HCT116 (cell line): ENCODE measurements around the gene PAH. TPM values are rescaled to one million over a fixed set of nuclear protein-coding genes. Genes with fewer than 3 reads are reported as not detected.

ENCODE experiments used
- ATAC-seq: fragments of 200-7000 bp; cut with Tn5 transposase; 2 replicates; pipeline ENCODE4 v1.9.1; 2020; ENCODE audit warnings: mild to moderate bottlenecking, moderate library complexity
- BruUV-seq: library from RNA; stranded (reverse); fragments of 400-500 nt; replicated peaks from 2 replicates; lab custom pipeline; 2021; lab: Mats Ljungman, UMichigan
- CTCF ChIA-PET: fragments of 300-600 bp; sonication (Branson Sonifier 250); formaldehyde crosslinking; loops from one replicate; lab custom pipeline; 2021; ENCODE audit warnings: antibody characterized with exemption; lab: Charles Lee
- POLR2A ChIA-PET: fragments of 300-600, 350-600 bp; sonication (Branson Sonifier 250); formaldehyde crosslinking; loops from one replicate; lab custom pipeline; 2021; ENCODE audit warnings: antibody characterized with exemption; lab: Charles Lee
- RAD21 ChIA-PET, 2 experiments: fragments of 300-600 bp; sonication (Branson Sonifier 250); formaldehyde crosslinking; loops; one replicate each; lab custom pipeline; 2023; ENCODE audit warnings: low total read pairs in 2 of 2; ENCODE audit not compliant: uncharacterized antibody in 2 of 2, unreplicated experiment in 2 of 2, low non-redundant PET in 1 of 2; lab: Charles Lee
- DNase-seq: peaks from one replicate; pipeline ENCODE4 v3.0.0-alpha.2; 2010; ENCODE audit warnings: low read depth, low spot score
- H2AFZ ChIP-seq: fragments of 200-600 bp; shearing (Covaris generic), sonication (generic); 2 replicates; pipeline ENCODE4 v1.6.1; 2017; ENCODE audit warnings: low read depth, mixed run types, mixed read lengths, antibody characterized with exemption, low read length; ENCODE audit not compliant: poor library complexity, severe bottlenecking
- H3K27ac ChIP-seq: 2 replicates; pipeline ENCODE4 v1.5.1; 2012; ENCODE audit warnings: low read depth, low read length
- H3K27me3 ChIP-seq: fragments of 200-600 bp; sonication (generic); 2 replicates; pipeline ENCODE4 v1.6.1; 2016; ENCODE audit warnings: mixed run types, low read length, mixed read lengths; ENCODE audit not compliant: insufficient read depth
- H3K36me3 ChIP-seq, 2 experiments: fragments of 200-500 bp in 1 of 2; fragments of 200-600 bp in 1 of 2; sonication (Bioruptor generic) in 1 of 2; sonication (generic) in 1 of 2; 2 replicates each; pipeline versions ENCODE4 v1.5.1 to v1.6.1; 2014 to 2016; ENCODE audit warnings: low read length in 2 of 2, inconsistent platforms in 1 of 2, mixed read lengths in 1 of 2, mixed run types in 1 of 2; ENCODE audit not compliant: insufficient read depth in 2 of 2, control insufficient read depth in 1 of 2
- H3K4me1 ChIP-seq, 2 experiments: fragments of 200-600 bp in 1 of 2; sonication (generic) in 1 of 2; 2 replicates each; pipeline versions ENCODE4 v1.5.1 to v1.6.1; 2012 to 2017; ENCODE audit warnings: low read length in 2 of 2, inconsistent platforms in 1 of 2, mild to moderate bottlenecking in 1 of 2, mixed read lengths in 1 of 2, mixed run types in 1 of 2, moderate library complexity in 1 of 2; ENCODE audit not compliant: insufficient read depth in 2 of 2, control insufficient read depth in 1 of 2
- H3K4me2 ChIP-seq: fragments of 200-600 bp; sonication (generic); 2 replicates; pipeline ENCODE4 v1.6.1; 2017; ENCODE audit warnings: mixed run types, low read length, mixed read lengths
- H3K4me3 ChIP-seq, 2 experiments: fragments of 200-600 bp in 1 of 2; sonication (generic) in 1 of 2; replicated peaks in 1 of 2; 2 replicates each; pipeline ENCODE4 v1.5.1; 2011 to 2016; ENCODE audit warnings: low read length in 2 of 2, control low read depth in 1 of 2, low read depth in 1 of 2, mild to moderate bottlenecking in 1 of 2, mixed read lengths in 1 of 2, mixed run types in 1 of 2
- H3K79me2 ChIP-seq: fragments of 200-600 bp; sonication (generic); 2 replicates; pipeline ENCODE4 v1.6.1; 2017; ENCODE audit warnings: mild to moderate bottlenecking, mixed run types, low read length, moderate library complexity, mixed read lengths; ENCODE audit not compliant: insufficient read depth
- H3K9ac ChIP-seq: fragments of 200-600 bp; sonication (generic); 2 replicates; pipeline ENCODE4 v1.6.1; 2016; ENCODE audit warnings: low read length, mixed read lengths
- H3K9me2 ChIP-seq: fragments of 200-600 bp; sonication (generic), shearing (Covaris generic); 2 replicates; pipeline ENCODE4 v1.6.1; 2017; ENCODE audit warnings: mixed run types, mild to moderate bottlenecking, moderate library complexity; ENCODE audit not compliant: insufficient read depth
- H3K9me3 ChIP-seq, 2 experiments: fragments of 200-500 bp in 1 of 2; fragments of 200-600 bp in 1 of 2; sonication (Bioruptor generic) in 1 of 2; sonication (generic) in 1 of 2; 2 replicates each; pipeline ENCODE4 v1.6.1; 2014 to 2017; ENCODE audit warnings: low read length in 2 of 2, mixed read lengths in 2 of 2, inconsistent platforms in 1 of 2, low read depth in 1 of 2, mild to moderate bottlenecking in 1 of 2, mixed run types in 1 of 2, moderate library complexity in 1 of 2; ENCODE audit not compliant: control insufficient read depth in 1 of 2, insufficient read depth in 1 of 2
- H4K20me1 ChIP-seq: fragments of 200-600 bp; sonication (generic), shearing (Covaris generic); 2 replicates; pipeline ENCODE4 v1.6.1; 2017; ENCODE audit warnings: mixed run types, mild to moderate bottlenecking, moderate library complexity; ENCODE audit not compliant: insufficient read depth
- CBX3 ChIP-seq: IDR thresholded peaks from 2 replicates; pipeline ENCODE4 v1.6.1; 2012; ENCODE audit warnings: low read depth
- CTCF ChIP-seq, 3 experiments: fragments of 200-600 bp in 1 of 3; sonication (generic) in 1 of 3; IDR thresholded peaks in 2 of 3; conservative IDR thresholded peaks in 1 of 3; 2 replicates each; pipeline ENCODE4 v1.5.1; 2012 to 2017; ENCODE audit warnings: low read depth in 2 of 3, low read length in 2 of 3, antibody characterized with exemption in 1 of 3, borderline replicate concordance in 1 of 3, control low read depth in 1 of 3, mild to moderate bottlenecking in 1 of 3, mixed read lengths in 1 of 3, mixed run types in 1 of 3, moderate library complexity in 1 of 3; ENCODE audit not compliant: insufficient read depth in 1 of 3
- EGR1 ChIP-seq: IDR thresholded peaks from 2 replicates; pipeline ENCODE4 v1.6.1; 2012; ENCODE audit warnings: low read depth
- ELF1 ChIP-seq: IDR thresholded peaks from 2 replicates; pipeline ENCODE4 v1.6.1; 2012; ENCODE audit warnings: low read depth, borderline replicate concordance
- EZH2 ChIP-seq: fragments of 200-600 bp; sonication (generic); IDR thresholded peaks from 2 replicates; pipeline ENCODE4 v1.6.1; 2017; ENCODE audit warnings: antibody characterized with exemption, mixed run types
- JUND ChIP-seq: IDR thresholded peaks from 2 replicates; pipeline ENCODE4 v1.6.1; 2012
- POLR2A ChIP-seq: IDR thresholded peaks from 2 replicates; pipeline ENCODE4 v1.7.0; 2011; ENCODE audit warnings: borderline replicate concordance; ENCODE audit not compliant: insufficient read depth, insufficient read length; ENCODE audit errors: extremely low read depth
- POLR2AphosphoS5 ChIP-seq: IDR thresholded peaks from 2 replicates; pipeline ENCODE4 v1.6.1; 2011; ENCODE audit warnings: mild to moderate bottlenecking, low read depth, low read length, moderate library complexity
- RAD21 ChIP-seq: IDR thresholded peaks from 2 replicates; pipeline ENCODE4 v1.6.1; 2012; ENCODE audit warnings: low read depth, mild to moderate bottlenecking
- SRF ChIP-seq: IDR thresholded peaks from 2 replicates; pipeline ENCODE4 v1.6.1; 2012; ENCODE audit warnings: low read depth
- TCF7L2 ChIP-seq: IDR thresholded peaks from 2 replicates; pipeline ENCODE4 v1.7.0; 2011; ENCODE audit warnings: borderline replicate concordance, inconsistent platforms; ENCODE audit not compliant: insufficient read depth, insufficient read length; ENCODE audit errors: extremely low read depth
- YY1 ChIP-seq: IDR thresholded peaks from 2 replicates; pipeline ENCODE4 v1.6.1; 2011; ENCODE audit warnings: low read length, low read depth, moderate library complexity, mild to moderate bottlenecking; ENCODE audit not compliant: insufficient replicate concordance; ENCODE audit errors: extremely low read depth
- ZBTB33 ChIP-seq: IDR thresholded peaks from 2 replicates; pipeline ENCODE4 v1.6.1; 2011; ENCODE audit warnings: mild to moderate bottlenecking, low read length, moderate library complexity; ENCODE audit not compliant: insufficient replicate concordance; ENCODE audit errors: extremely low read depth
- ZFX ChIP-seq: fragments of 450-650 bp; IDR thresholded peaks from 2 replicates; pipeline ENCODE4 v1.6.1; 2017
- intact Hi-C: fragments of 100-400 bp; cut with micrococcal nuclease; formaldehyde crosslinking; loops from 2 replicates; pipeline ENCODE4 v1.10.0; 2022
- total RNA-seq: library from RNA; stranded (reverse); gene quantifications from one replicate; pipeline ENCODE4 v1.2.1, GENCODE V29; 2021; ENCODE audit not compliant: unreplicated experiment

PAH gene
- total RNA-seq, 1 experiment from 2014 or later: 2.8 TPM

- TF ChIP-seq JUND (no peak), CBX3 (no peak), ELF1 (no peak), EZH2 (no peak)
- POLR2A ChIA-PET: no interaction called here
- Histone ChIP-seq H3K79me2 (no peaks in the 10 kb centered on the region), H3K36me3 (no peaks in the 10 kb centered on the region), H2AFZ (no peak overlapping the region), H3K4me3 (no peak overlapping the region), H3K27ac (no peak overlapping the region), H4K20me1 (no peaks in the 10 kb centered on the region), H3K9ac (no peak overlapping the region), H3K4me2 (no peak overlapping the region), H3K9me3 (no peaks in the 10 kb centered on the region), H3K4me1 (no peaks in the 10 kb centered on the region), H3K9me2 (no peaks in the 10 kb centered on the region), H3K27me3 (no peaks in the 10 kb centered on the region)
- RAD21 ChIA-PET: no interaction called here
- intact Hi-C loops: no loop called here
- ATAC-seq (no peak), DNase-seq (no peak)
- no TSS peak for BruUV-seq
- CTCF ChIA-PET: no interaction called here
Observed at GRCh38 chr12:102902093-102902492, 15.0 kb downstream of the PAH start.

- H3K4me2 ChIP-seq: no peak overlapping the region
- H3K9me2 ChIP-seq: no peaks in the 10 kb centered on the region
- BruUV-seq: no TSS peak
- ChIA-PET POLR2A (no interaction called here), RAD21 (no interaction called here), CTCF (no interaction called here)
- no peaks in the 10 kb centered on the region for H3K36me3 ChIP-seq
- intact Hi-C loops: no loop called here
- no peaks in the 10 kb centered on the region for H4K20me1 ChIP-seq
- no peak overlapping the region for H2AFZ ChIP-seq
- H3K79me2 ChIP-seq: no peaks in the 10 kb centered on the region
- H3K9me3 ChIP-seq: no peaks in the 10 kb centered on the region
- DNase-seq (no peak), ATAC-seq (no peak)
- no peaks in the 10 kb centered on the region for H3K27me3 ChIP-seq
- H3K4me3 ChIP-seq: no peak overlapping the region
- H3K4me1 ChIP-seq: no peaks in the 10 kb centered on the region
- no peak overlapping the region for H3K27ac ChIP-seq
- no peak overlapping the region for H3K9ac ChIP-seq
- TF ChIP-seq POLR2AphosphoS5 (no peak), SRF (no peak), YY1 (no peak), ZBTB33 (no peak), EGR1 (no peak), EZH2 (no peak), ZFX (no peak), CTCF (IDR thresholded peaks at IDR 0.05 in 2 of 3, conservative IDR thresholded peaks at IDR 0.05 in 1 of 3; ENCODE audit: borderline replicate concordance in 1 of 3, insufficient read depth in 1 of 3, low read depth in 2 of 3, low read length in 2 of 3) (no peak), JUND (no peak), POLR2A (no peak), TCF7L2 (no peak), RAD21 (no peak)
Observed at GRCh38 chr12:102900389-102900788, 16.7 kb downstream of the PAH start.
